DOHH2 (cell line): ENCODE data around the gene OTC.

Experiments used
- EZH2phosphoT487 ChIP-seq: fragments of 200-600 bp; sonication (generic); IDR thresholded peaks from 2 replicates; pipeline ENCODE4 v1.6.1; 2017; ENCODE audit warnings: borderline replicate concordance, mild to moderate bottlenecking, antibody characterized with exemption, low read length, moderate library complexity, mixed read lengths
- TF ChIP-seq, protein P1 (sequence below): fragments of 200-600 bp; sonication (generic); IDR thresholded peaks from one replicate; pipeline ENCODE4 v1.5.1; 2014; ENCODE audit warnings: antibody characterized with exemption, mild to moderate bottlenecking, low read depth, low read length; ENCODE audit not compliant: poor library complexity, severe bottlenecking

DNA sequence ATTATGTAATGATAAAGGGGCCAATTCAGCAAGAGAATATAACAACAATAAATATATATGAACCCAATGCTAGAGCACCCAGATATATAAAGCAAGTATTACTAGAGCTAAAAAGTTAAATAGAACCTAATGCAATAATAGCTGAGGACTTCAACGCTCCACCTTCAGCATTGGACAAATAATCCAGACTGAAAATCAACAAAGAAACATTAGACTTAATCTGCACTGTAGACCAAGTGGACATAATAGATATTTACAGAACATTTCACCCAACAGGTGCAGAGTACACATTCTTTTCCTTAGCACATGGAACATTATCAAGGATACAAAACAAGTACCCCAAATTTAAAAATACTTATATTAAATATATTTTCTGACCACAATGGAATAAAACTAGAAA, 24.3 kb downstream of the OTC start:
- TF ChIP-seq, protein P1, sequence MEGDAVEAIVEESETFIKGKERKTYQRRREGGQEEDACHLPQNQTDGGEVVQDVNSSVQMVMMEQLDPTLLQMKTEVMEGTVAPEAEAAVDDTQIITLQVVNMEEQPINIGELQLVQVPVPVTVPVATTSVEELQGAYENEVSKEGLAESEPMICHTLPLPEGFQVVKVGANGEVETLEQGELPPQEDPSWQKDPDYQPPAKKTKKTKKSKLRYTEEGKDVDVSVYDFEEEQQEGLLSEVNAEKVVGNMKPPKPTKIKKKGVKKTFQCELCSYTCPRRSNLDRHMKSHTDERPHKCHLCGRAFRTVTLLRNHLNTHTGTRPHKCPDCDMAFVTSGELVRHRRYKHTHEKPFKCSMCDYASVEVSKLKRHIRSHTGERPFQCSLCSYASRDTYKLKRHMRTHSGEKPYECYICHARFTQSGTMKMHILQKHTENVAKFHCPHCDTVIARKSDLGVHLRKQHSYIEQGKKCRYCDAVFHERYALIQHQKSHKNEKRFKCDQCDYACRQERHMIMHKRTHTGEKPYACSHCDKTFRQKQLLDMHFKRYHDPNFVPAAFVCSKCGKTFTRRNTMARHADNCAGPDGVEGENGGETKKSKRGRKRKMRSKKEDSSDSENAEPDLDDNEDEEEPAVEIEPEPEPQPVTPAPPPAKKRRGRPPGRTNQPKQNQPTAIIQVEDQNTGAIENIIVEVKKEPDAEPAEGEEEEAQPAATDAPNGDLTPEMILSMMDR = no peak
- no peak for TF ChIP-seq EZH2phosphoT487
